DMS53 (cell line): ENCODE results near the gene CHST11.

ENCODE experiments used
- DNase-seq: peaks from one replicate; lab custom pipeline; 2025; lab: John Stamatoyannopoulos, UW

CHST11 gene

DNA sequence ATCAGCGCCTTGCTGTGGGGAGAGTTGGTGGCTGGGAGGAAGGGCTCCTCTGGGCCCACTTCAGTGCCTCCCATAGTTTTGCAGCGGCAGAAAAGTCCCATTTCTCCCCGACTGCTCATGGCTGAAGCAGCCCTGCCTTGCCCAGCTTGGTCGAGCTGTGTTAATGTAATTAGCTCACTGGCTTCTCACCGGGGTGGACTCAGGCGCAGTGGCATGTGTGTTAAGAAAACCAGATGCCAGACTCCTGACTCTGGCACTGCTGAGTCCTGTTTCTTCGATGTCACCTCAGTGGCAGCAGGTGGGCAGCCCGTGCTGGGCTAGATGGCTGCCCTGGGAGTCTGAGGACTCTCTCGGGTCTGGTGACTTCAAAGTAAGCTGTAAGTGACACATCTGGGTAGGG lies 47.4 kb downstream of the CHST11 start:
- DNase-seq: no peak

- DNase-seq: no peak
Observed at GRCh38 chr12:104505095-104505818, 48.5 kb downstream of the CHST11 start.

- DNase-seq: no peak
Observed at GRCh38 chr12:104506676-104507401, 50.1 kb downstream of the CHST11 start.

- DNase-seq: peak; percentile 17
Observed at GRCh38 chr12:104507672-104508071, 50.9 kb downstream of the CHST11 start.

DNA sequence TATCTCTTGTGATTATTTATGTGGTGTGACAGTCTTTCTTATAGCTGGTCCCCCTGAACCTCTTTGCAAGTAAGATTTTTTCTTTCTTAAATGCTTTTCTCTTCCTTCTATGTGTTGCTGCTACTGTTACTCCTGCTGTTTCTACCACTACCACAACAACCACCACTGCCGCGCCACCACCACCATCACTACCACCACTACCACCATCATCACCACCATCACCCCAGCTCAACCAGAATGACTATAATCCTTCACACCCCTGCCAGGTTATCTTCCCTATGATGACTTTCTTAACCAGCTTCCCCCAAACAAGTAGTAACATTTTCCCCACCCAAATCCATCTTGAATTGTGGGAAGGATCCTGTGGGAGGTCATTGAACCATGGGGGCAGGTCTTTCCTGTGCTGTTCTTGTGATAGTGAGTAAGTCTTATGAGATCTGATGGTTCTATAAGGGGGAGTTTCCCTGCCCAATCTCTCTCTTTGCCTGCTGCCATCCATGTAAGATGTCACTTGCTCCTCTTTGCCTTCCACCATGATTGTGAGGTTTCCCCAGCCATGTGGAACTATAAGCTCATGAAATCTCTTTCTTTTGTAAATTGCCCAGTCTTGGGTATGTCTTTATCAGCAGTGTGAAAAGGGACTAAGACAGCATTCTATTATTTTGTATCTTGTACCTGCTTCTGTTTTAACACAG lies 52.2 kb downstream of the CHST11 start:
- DNase-seq: no peak

DNA sequence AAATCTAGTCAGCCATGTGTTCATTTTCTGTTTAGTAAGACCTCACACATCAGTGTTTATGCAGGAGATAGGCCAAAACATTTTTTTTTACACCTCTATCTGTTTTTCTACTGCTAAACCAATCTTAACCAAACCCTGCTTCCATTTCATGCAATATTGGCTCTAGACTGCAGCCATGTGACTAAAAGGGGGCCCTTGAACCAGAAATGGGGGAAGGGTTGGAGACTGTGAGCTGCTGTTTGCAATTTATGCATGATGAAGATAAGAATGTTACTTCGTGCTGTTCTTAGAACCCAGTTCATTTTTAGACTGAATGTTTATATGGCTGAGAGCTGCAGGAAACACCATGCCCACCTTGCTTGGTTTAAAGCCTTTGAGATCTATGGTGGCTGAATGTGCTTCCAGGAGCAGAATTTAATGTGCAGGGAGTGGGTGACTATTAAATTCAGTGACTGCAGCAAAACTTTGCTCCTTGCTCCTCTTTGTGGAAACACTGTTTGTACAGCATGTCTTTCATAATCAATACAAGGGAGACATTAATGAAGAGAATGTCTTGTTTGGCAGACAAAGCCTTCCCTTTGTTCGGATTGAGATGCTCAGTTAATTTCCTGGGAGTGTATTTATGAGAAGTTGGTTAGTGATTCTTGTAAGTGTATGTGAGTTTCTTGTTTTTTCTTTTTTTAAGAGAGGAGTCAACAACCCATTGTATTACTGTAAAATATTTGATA lies 53.6 kb downstream of the CHST11 start:
- no peak for DNase-seq

GRCh38 chr12:104510873-104511440 lies 54.2 kb downstream of the CHST11 start:
- DNase-seq: no peak

GRCh38 chr12:104513681-104514080 lies 56.9 kb downstream of the CHST11 start:
- no peak for DNase-seq

DNA sequence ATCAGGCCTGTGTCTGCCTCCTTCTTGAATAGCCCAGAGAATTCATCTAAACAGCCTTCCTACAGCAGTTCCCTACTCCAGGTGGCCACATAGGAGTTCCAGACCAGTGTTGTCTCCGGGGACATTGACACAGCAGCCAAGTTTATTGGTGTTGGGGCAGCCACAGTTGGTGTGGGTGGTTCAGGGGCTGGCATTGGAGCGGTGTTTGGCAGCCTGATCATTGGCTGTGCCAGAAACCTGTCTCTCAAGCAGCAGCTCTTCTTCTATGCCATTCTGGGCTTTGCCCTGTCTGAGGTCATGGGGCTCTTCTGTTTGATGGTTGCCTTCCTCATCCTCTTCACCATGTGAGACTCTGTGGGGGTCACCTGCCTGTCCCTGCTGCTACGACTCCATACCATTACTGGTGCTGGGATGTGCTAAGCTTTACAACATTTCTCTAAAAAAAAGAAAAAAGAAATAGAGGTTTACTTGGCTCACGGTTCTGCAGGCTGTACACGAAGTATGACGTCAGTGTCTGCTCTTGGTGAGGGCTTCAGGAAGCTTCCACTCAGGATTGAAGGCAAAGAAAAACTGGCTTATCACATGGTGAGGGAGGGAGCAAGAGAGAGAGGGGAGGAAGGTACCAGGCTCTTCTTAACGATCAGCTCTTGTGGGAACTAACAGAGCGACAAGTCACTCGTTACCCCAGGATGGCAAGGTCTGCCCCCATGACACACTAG lies 57.5 kb downstream of the CHST11 start:
- DNase-seq: no peak

DNA sequence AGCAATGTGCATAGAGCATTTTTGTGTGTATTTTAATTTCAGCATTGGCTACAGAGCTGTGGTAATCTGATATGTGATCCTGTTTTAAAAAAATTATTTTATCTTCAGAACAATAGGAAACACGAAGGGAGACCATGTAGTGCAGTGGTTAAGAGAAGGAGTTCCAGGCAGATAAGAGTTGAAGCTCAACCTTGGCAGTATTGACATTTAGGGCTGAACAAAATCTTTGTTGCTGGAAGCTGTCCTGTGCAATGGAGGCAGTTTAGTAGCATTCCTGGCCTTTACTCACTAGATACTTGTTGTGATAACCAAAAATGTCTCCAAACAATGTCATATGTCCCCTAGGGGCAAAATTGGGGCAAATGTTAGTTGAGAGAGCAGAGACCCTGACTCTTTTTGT lies 59.2 kb downstream of the CHST11 start:
- DNase-seq: no peak

DNA sequence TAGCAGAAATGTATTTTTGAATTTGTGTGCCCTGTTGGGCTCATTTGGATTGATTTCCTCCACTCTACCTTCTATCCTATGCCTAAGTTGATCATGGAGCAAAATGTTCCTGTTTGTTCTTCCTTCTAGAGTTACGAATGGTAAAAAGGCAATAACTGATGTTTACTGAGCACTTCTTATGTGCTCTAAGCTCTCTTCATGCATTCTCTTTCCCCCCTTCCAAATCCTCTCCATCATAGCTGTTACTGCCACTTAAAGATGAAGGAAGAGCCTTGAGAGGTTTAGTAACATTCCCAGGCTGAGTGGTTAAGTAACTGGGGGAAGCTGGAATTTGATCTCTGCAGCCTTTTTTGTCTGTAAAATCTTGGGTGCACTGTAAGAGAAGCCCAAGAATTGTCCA lies 60.1 kb downstream of the CHST11 start:
- no peak for DNase-seq

DNA sequence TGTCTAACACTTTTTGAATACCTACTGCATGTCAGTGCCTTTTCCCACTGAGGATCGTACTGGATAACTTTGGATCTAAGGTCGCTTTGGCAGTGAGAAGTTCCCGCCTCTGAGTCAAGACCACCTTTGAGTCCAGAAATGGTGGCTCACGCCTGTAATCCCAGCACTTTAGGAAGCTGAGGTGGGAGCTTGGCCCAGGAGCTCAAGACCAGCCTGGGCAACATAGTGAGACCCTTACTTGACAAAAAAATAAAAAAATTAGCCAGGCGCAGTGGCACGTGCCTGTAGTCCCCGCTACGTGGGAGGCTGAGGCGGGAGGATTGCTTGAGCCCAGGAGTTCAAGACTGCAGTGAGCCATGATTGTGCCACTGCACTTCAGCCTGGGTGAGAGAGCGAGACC lies 61.1 kb downstream of the CHST11 start:
- no peak for DNase-seq

DNA sequence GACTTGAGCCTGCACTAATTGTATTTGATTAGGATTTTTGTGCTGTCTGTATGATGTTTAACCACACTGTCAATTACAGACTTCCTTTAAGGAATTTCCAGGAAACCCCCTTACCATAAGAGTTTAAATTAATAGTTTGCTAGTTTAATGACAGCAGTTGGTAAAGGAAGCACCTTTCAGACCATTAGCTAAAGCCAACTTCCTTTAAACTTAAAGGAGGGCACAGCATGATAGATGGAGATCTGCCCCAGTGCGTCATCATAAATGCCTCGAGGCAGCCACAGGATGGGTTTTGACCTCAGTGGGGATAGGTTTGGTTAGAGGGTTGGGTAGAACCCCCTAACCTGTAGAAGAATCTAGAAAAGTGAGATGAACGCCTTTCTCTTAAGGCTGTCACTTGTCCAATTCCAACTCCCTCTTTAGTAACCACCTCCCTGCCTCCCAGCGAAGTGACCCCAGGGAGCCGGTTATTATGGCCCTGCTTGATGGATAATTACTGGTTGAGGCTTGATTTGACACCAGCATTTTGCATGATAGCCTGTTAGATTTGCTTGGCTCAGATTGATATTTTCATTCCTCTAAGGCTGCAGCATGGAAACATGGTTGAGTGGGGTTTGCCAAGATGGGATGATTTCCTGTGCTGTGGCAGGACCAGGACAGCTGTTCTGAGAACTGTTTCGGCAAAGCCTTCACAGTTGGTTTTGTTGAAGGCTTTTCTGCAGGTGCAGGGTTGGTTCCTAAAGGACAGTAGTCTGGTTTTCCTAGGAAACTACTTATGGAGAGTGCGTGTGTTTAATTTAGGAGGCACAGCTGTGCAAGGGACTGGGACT lies 62.7 kb downstream of the CHST11 start:
- no peak for DNase-seq

GRCh38 chr12:104520242-104520900 lies 63.6 kb downstream of the CHST11 start:
- no peak for DNase-seq

DNA sequence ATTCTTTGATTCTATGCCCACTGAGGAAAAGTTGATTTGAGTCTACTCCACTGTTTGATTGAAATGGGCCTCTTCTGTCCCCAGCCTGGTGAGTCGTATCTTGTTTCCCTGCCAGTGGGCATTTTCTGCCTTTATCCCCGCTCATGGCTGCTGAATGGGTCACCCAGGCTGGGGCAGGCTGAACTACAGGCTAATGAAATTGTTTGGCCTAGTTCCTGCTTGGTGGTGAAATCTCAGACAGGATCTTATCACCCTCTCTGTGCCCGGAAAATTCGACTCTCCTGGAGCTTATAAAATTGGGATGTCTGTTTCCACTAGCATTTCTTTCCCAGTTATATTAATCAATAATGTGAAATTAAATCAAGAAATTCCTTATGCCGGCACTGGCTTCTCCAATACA lies 65.0 kb downstream of the CHST11 start:
- no peak for DNase-seq

GRCh38 chr12:104522985-104523722 lies 66.4 kb downstream of the CHST11 start:
- DNase-seq: no peak

DNA sequence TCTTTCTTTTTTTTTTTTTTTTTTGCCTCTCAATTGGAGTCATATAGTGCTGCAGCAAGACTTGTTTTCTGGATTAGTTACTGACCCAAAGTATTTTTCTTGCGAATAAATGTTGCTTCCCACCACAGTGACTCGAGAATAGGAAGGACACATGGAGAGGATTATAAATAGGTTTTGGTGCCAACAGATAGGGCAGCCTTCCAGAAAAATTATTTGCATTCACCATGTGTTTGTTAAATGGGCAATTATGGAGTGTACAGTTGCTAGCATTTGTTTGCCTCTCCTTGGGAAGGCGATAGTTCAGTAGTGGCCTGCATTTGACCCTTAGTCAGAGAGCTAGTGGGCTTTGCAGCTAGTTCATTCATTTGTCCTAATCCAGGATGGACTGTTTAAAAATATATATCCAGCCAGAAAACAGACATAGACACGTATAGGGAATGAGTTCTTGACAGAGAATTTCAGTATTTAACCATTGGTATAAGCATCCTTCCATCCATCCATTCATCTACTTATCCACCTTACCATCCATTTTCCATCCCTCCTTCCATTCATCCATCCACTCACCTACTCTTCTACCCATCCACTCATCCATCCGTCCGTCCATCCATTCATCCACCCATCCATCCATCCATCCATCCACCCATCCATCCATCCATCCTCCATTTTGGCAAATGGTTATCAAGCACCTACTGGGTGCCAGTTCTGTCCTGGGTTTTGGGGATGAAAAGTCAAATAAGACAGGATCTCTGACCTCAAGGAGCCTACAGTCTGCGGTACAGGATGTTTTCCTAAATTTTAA lies 67.5 kb downstream of the CHST11 start:
- DNase-seq: no peak

GRCh38 chr12:104526320-104526719 lies 69.6 kb downstream of the CHST11 start:
- no peak for DNase-seq
